OCI-LY1 (cell line): Measurements from ENCODE around the gene PIGW.

ENCODE experiments used
- CTCF ChIP-seq: fragments of 200-600 bp; sonication (generic), shearing (Covaris generic); IDR thresholded peaks from 2 replicates; pipeline ENCODE4 v1.5.1; 2017; ENCODE audit warnings: mild to moderate bottlenecking, antibody characterized with exemption, low read length, moderate library complexity, mixed read lengths
- EZH2 ChIP-seq: fragments of 200-600 bp; sonication (generic), shearing (Covaris generic); IDR thresholded peaks from 2 replicates; pipeline ENCODE4 v1.8.0; 2017; ENCODE audit warnings: borderline replicate concordance, mixed run types, mild to moderate bottlenecking, antibody characterized with exemption, low read length, moderate library complexity, mixed read lengths

GRCh38 chr17:36545465-36546417, 11.0 kb downstream of the PIGW start:
- no peak for TF ChIP-seq CTCF
- no peak for TF ChIP-seq EZH2
